Measurements from ENCODE around the gene NECTIN1. TPM values are rescaled to one million over a fixed set of nuclear protein-coding genes. Genes with fewer than 3 reads are reported as not detected.

The NECTIN1 gene
- total and polyA plus RNA-seq, 2 donors (not counting 3 experiments of a cell fraction or from before 2014, with no cell fraction given) = 10.8 to 23.6 TPM

DNA sequence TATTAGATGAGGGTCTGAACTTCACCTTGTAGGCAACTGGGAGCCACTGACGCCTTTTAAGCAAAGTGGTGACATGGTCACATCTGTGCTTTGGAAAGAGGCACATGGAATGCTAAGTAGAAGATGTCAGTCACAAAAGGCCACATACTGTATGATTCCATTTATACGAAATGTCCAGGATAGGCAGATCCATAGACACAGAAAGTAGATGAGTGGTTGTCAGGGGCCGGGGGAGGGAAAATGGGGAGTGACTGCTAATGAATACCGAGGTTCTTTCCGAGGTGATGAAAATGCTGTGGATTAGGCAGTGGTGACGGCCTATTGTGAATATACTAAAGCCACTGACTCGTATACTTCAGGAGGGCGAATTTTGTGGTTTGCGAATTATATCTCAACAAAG is 20.6 kb downstream of the NECTIN1 start:
- no peaks in the 10 kb centered on the region for H3K27me3 ChIP-seq (ENCODE audit: control insufficient read depth in 2 of 2, insufficient read depth in 2 of 2, low read length in 2 of 2)
- intact Hi-C loops (cut with micrococcal nuclease) (no loop called here), dilution Hi-C loops (cut with MboI; ENCODE audit: extremely low pct_ligation_motif_present, low sequenced_read_pairs) (no loop called here)
- no peaks in the 10 kb centered on the region for H3K9me1 ChIP-seq (replicated peaks; ENCODE audit: control insufficient read depth, extremely low read depth, insufficient read depth, low read length)
- DNase-seq (ENCODE audit: low read depth, low spot score) (no peak), FAIRE-seq (no peak)
- POLR2A ChIA-PET = no interaction called here
- no peaks in the 10 kb centered on the region for H3K79me2 ChIP-seq (ENCODE audit: control insufficient read depth, insufficient read depth, low read length)
- H3K9ac ChIP-seq (replicated peaks; ENCODE audit: extremely low read depth, insufficient read depth, low read length) = no peak overlapping the region
- no peak overlapping the region for H3K4me3 ChIP-seq (replicated peaks in 1 of 3; ENCODE audit: insufficient read depth in 1 of 3, low read depth in 1 of 3, low read length in 3 of 3)
- no peak overlapping the region for H3K4me2 ChIP-seq (ENCODE audit: insufficient read depth, low read length)
- no peaks in the 10 kb centered on the region for H3K9me3 ChIP-seq (replicated peaks; ENCODE audit: control insufficient read depth, insufficient read depth, low read length)
- no peak overlapping the region for H2AFZ ChIP-seq (ENCODE audit: low read depth, low read length)
- CTCF ChIA-PET = interaction anchor here (1.8 to 2.0 kb wide), 2 partner anchors 13 to 21 kb away, joined by 7 to 8 read pairs; partner anchors contain the start of gene NECTIN1
- H4K20me1 ChIP-seq (replicated peaks; ENCODE audit: control insufficient read depth, extremely low read depth, insufficient read depth, low read length) = no peaks in the 10 kb centered on the region
- H3K4me1 ChIP-seq (ENCODE audit: control insufficient read depth, extremely low read depth, insufficient read depth, low read length) = no peaks in the 10 kb centered on the region
- no TSS peak for BruUV-seq (replicated peaks)
- no peak for TF ChIP-seq POLR2AphosphoS5 (IDR thresholded peaks at IDR 0.05; ENCODE audit: insufficient read depth, low read depth, low read length)
- TF ChIP-seq, protein P1, sequence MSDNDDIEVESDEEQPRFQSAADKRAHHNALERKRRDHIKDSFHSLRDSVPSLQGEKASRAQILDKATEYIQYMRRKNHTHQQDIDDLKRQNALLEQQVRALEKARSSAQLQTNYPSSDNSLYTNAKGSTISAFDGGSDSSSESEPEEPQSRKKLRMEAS (IDR thresholded peaks at IDR 0.05; ENCODE audit: insufficient read depth, insufficient read length) = no peak
- no peak for TF ChIP-seq GATA2 (IDR thresholded peaks at IDR 0.05; ENCODE audit: insufficient read depth, insufficient read length, low read depth, low read length)
- no peak for TF ChIP-seq FOS (IDR thresholded peaks at IDR 0.05; ENCODE audit: borderline replicate concordance, insufficient read depth, low read length)
- no peak overlapping the region for H3K27ac ChIP-seq (ENCODE audit: insufficient read depth, low read depth, low read length)
- H3K36me3 ChIP-seq (ENCODE audit: control insufficient read depth in 2 of 2, extremely low read depth in 1 of 2, insufficient read depth in 2 of 2, low read length in 2 of 2) = no peaks in the 10 kb centered on the region

DNA sequence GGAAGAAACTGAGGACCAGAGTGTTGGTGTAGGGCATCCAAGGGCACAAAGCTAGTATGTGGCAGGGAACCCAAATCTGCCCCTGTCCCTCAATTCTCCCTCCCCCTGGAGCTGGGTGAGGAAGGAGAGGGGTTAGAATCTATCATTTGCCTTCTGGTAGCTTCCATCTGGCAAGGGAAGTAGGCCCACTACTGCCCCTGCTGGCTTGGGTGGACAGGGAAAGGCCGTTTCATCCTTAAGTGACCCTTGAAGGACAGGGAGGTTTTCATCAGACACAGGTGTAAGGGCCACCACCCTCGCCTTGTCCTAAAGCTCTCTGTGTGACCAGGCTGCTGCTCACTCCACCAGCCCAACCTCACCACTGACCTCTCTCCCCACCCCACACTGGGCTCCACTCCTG is 22.1 kb downstream of the NECTIN1 start:
- BruUV-seq (replicated peaks) = no TSS peak
- H3K9me1 ChIP-seq (replicated peaks; ENCODE audit: control insufficient read depth, extremely low read depth, insufficient read depth, low read length) = no peaks in the 10 kb centered on the region
- dilution Hi-C loops (cut with MboI; ENCODE audit: extremely low pct_ligation_motif_present, low sequenced_read_pairs) = no loop called here
- ChIA-PET CTCF (interaction anchor here (1.0 to 1.5 kb wide), 2 partner anchors 13 to 25 kb away, joined by 3 to 7 read pairs; no protein-coding TSS in a partner anchor), POLR2A (no interaction called here)
- no peak for FAIRE-seq
- intact Hi-C loops (cut with micrococcal nuclease) = no loop called here
- no peak overlapping the region for H3K4me3 ChIP-seq (replicated peaks in 1 of 3; ENCODE audit: insufficient read depth in 1 of 3, low read depth in 1 of 3, low read length in 3 of 3)
- no peaks in the 10 kb centered on the region for H3K79me2 ChIP-seq (ENCODE audit: control insufficient read depth, insufficient read depth, low read length)
- H3K27ac ChIP-seq (ENCODE audit: insufficient read depth, low read depth, low read length) = no peak overlapping the region
- no peak overlapping the region for H2AFZ ChIP-seq (ENCODE audit: low read depth, low read length)
- H3K36me3 ChIP-seq (ENCODE audit: control insufficient read depth in 2 of 2, extremely low read depth in 1 of 2, insufficient read depth in 2 of 2, low read length in 2 of 2) = no peaks in the 10 kb centered on the region
- no peaks in the 10 kb centered on the region for H3K9me3 ChIP-seq (replicated peaks; ENCODE audit: control insufficient read depth, insufficient read depth, low read length)
- no peak overlapping the region for H3K4me2 ChIP-seq (ENCODE audit: insufficient read depth, low read length)
- H4K20me1 ChIP-seq (replicated peaks; ENCODE audit: control insufficient read depth, extremely low read depth, insufficient read depth, low read length) = no peaks in the 10 kb centered on the region
- no peak overlapping the region for H3K9ac ChIP-seq (replicated peaks; ENCODE audit: extremely low read depth, insufficient read depth, low read length)
- TF ChIP-seq, protein P2, sequence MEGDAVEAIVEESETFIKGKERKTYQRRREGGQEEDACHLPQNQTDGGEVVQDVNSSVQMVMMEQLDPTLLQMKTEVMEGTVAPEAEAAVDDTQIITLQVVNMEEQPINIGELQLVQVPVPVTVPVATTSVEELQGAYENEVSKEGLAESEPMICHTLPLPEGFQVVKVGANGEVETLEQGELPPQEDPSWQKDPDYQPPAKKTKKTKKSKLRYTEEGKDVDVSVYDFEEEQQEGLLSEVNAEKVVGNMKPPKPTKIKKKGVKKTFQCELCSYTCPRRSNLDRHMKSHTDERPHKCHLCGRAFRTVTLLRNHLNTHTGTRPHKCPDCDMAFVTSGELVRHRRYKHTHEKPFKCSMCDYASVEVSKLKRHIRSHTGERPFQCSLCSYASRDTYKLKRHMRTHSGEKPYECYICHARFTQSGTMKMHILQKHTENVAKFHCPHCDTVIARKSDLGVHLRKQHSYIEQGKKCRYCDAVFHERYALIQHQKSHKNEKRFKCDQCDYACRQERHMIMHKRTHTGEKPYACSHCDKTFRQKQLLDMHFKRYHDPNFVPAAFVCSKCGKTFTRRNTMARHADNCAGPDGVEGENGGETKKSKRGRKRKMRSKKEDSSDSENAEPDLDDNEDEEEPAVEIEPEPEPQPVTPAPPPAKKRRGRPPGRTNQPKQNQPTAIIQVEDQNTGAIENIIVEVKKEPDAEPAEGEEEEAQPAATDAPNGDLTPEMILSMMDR (IDR thresholded peaks at IDR 0.05; ENCODE audit: extremely low read depth in 1 of 2, insufficient read depth in 1 of 2, low read depth in 1 of 2, low read length in 2 of 2) = peak in 1 of 2 donors; percentile 26
- TF ChIP-seq, protein P1 (IDR thresholded peaks at IDR 0.05; ENCODE audit: insufficient read depth, insufficient read length) = no peak
- no peak for TF ChIP-seq POLR2A (IDR thresholded peaks at IDR 0.05; ENCODE audit: low read depth, low read length)
- TF ChIP-seq POLR2AphosphoS5 (IDR thresholded peaks at IDR 0.05; ENCODE audit: insufficient read depth, low read depth, low read length) = no peak
- TF ChIP-seq EZH2 (IDR thresholded peaks at IDR 0.05; ENCODE audit: borderline replicate concordance, low read depth, low read length, severe bottlenecking) = no peak
- DNase-seq (ENCODE audit: low read depth, low spot score) = no peak
- H3K4me1 ChIP-seq (ENCODE audit: control insufficient read depth, extremely low read depth, insufficient read depth, low read length) = no peaks in the 10 kb centered on the region
- H3K27me3 ChIP-seq (ENCODE audit: control insufficient read depth in 2 of 2, insufficient read depth in 2 of 2, low read length in 2 of 2) = no peaks in the 10 kb centered on the region

Data from endothelial cell of umbilical vein (primary cell).